GM12874 (cell line): ENCODE results near the gene TGFBI.

Experiments
- CTCF ChIP-seq: IDR thresholded peaks from 2 replicates; pipeline ENCODE4 v1.5.1; 2011; ENCODE audit warnings: low read depth, mild to moderate bottlenecking, control low read depth, low read length, moderate library complexity; ENCODE audit not compliant: insufficient read depth

Gene TGFBI

GRCh38 chr5:136004436-136004835 is 24.4 kb upstream of the TGFBI start:
- no peak for TF ChIP-seq CTCF

GRCh38 chr5:136005476-136005875 is 23.3 kb upstream of the TGFBI start:
- TF ChIP-seq CTCF, result no peak

- TF ChIP-seq CTCF, result no peak
Observed at GRCh38 chr5:136006164-136006563, 22.6 kb upstream of the TGFBI start.

GRCh38 chr5:136006761-136007251 is 22.0 kb upstream of the TGFBI start:
- no peak for TF ChIP-seq CTCF

- TF ChIP-seq CTCF, result no peak
Observed at GRCh38 chr5:136007271-136007670, 21.5 kb upstream of the TGFBI start.

- TF ChIP-seq CTCF, result no peak
Observed at GRCh38 chr5:136011414-136012001, 17.3 kb upstream of the TGFBI start.

GRCh38 chr5:136012041-136012804 is 16.6 kb upstream of the TGFBI start:
- no peak for TF ChIP-seq CTCF
